ENCODE data around the gene JRKL.

- TF ChIP-seq CTCF (conservative IDR thresholded peaks at IDR 0.05 in 1 of 2, IDR thresholded peaks at IDR 0.05 in 1 of 2; ENCODE audit: extremely low read depth in 1 of 2, insufficient read depth in 1 of 2, low read depth in 1 of 2, low read length in 2 of 2) (peak; percentile 86 to 96), EZH2 (IDR thresholded peaks at IDR 0.05; ENCODE audit: borderline replicate concordance, low read length) (no peak)
These were observed 46.7 kb upstream of the JRKL start, which contains the start of gene MAML2 for GRCh38 chr11:96342961-96343711.

Measured in mammary epithelial cell (primary cell).